ENCODE data around the gene SLIT3.

SLIT3 gene

GRCh38 chr5:168848569-168848968, 452.4 kb downstream of the SLIT3 start:
- no peak for DNase-seq (ENCODE audit: low read depth in 1 of 2, low spot score in 1 of 2)
- H3K4me3 ChIP-seq (replicated peaks; ENCODE audit: insufficient read depth, low read length) = no peak overlapping the region
- peaks cover 13% of the 10 kb centered on the region for H3K27me3 ChIP-seq (ENCODE audit: insufficient read depth, poor library complexity, severe bottlenecking)
- H3K27ac ChIP-seq (replicated peaks) = no peak overlapping the region
- no peak for TF ChIP-seq CTCF (IDR thresholded peaks at IDR 0.05; ENCODE audit: insufficient read depth, low read length)
- TF ChIP-seq GABPA (IDR thresholded peaks at IDR 0.05; ENCODE audit: low read depth) = no peak
- TF ChIP-seq POLR2AphosphoS5 (IDR thresholded peaks at IDR 0.05; ENCODE audit: low read depth) = no peak
- no peak for TF ChIP-seq REST (IDR thresholded peaks at IDR 0.05; ENCODE audit: insufficient replicate concordance, low read depth)

- H3K27me3 ChIP-seq (ENCODE audit: insufficient read depth, poor library complexity, severe bottlenecking) = peaks cover 6% of the 10 kb centered on the region
- no peak for DNase-seq (ENCODE audit: low read depth in 1 of 2, low spot score in 1 of 2)
- no peak overlapping the region for H3K4me3 ChIP-seq (replicated peaks; ENCODE audit: insufficient read depth, low read length)
- no peak for TF ChIP-seq REST (IDR thresholded peaks at IDR 0.05; ENCODE audit: insufficient replicate concordance, low read depth)
- no peak for TF ChIP-seq SPI1 (IDR thresholded peaks at IDR 0.05; ENCODE audit: borderline replicate concordance, low read depth)
- no peak for TF ChIP-seq POLR2AphosphoS5 (IDR thresholded peaks at IDR 0.05; ENCODE audit: low read depth)
- no peak for TF ChIP-seq CTCF (IDR thresholded peaks at IDR 0.05; ENCODE audit: insufficient read depth, low read length)
- no peak for TF ChIP-seq GABPA (IDR thresholded peaks at IDR 0.05; ENCODE audit: low read depth)
- no peak overlapping the region for H3K27ac ChIP-seq (replicated peaks)
These were observed 453.3 kb downstream of the SLIT3 start for GRCh38 chr5:168847511-168848073.

GRCh38 chr5:168844922-168845296, 456.0 kb downstream of the SLIT3 start:
- Histone ChIP-seq H3K27me3 (ENCODE audit: insufficient read depth, poor library complexity, severe bottlenecking) (peaks cover 3% of the 10 kb centered on the region), H3K27ac (replicated peaks) (no peak overlapping the region), H3K4me3 (replicated peaks; ENCODE audit: insufficient read depth, low read length) (no peak overlapping the region)
- TF ChIP-seq REST (IDR thresholded peaks at IDR 0.05; ENCODE audit: insufficient replicate concordance, low read depth) (no peak), CTCF (IDR thresholded peaks at IDR 0.05; ENCODE audit: insufficient read depth, low read length) (no peak)
- no peak for DNase-seq (ENCODE audit: low read depth in 1 of 2, low spot score in 1 of 2)
